Stomach (tissue), 4 donors: ENCODE results near the gene SIRPB1.

Experiments
- POLR2A ChIP-seq, 4 donors: fragments of 450-650 bp; IDR thresholded peaks; one replicate each; pipeline ENCODE4 v1.6.1; 2016; ENCODE audit warnings: antibody characterized with exemption in 4 of 4, control low read depth in 2 of 4, mild to moderate bottlenecking in 1 of 4, moderate library complexity in 1 of 4
- POLR2AphosphoS5 ChIP-seq, 3 donors: sonication (generic); formaldehyde crosslinking; IDR thresholded peaks; one replicate each; pipeline ENCODE4 v1.6.1; 2016; ENCODE audit warnings: antibody characterized with exemption in 3 of 3
- TF ChIP-seq, protein P1 (sequence below), 7 experiments: fragments of 450-650 bp in 4 of 7; fragments of 200-600 bp in 3 of 7; sonication (generic) in 3 of 7; IDR thresholded peaks; one replicate each; pipeline ENCODE4 v1.5.1; 2016 to 2019; ENCODE audit warnings: antibody characterized with exemption in 7 of 7, control low read depth in 2 of 7, mild to moderate bottlenecking in 1 of 7

DNA sequence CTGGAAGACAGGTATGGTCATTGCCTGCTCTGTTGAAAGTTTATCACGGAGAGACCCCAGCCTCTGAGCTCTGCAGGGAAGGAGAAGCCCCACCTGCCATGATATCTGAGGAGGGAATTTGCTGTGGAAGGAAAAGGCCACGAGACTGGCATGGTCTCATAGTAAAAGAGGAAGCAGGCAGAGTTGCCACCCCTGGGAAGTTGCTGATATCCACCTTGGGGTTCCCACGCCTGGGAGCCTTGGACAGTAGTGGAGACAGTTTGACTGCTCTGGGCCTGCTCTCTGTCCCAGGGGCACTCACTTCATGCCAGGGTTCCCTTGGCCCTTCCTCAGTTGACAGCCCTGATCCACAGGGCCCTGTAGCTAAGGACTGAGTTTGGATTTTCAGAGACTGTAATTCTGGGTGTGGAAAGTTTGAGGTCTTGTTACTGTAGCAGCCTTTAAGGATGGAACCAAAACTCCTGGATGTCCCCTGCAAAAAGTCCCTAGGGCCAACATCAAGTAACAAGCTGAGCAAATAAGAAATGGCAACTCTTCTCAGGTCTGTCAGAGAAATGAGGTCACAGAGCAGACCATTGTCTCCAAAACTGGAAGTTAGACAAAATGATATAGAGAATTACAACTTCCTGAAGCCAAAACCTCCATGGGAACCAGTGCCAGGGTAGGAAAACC, 6.9 kb upstream of the SIRPB1 start:
- TF ChIP-seq, protein P1, sequence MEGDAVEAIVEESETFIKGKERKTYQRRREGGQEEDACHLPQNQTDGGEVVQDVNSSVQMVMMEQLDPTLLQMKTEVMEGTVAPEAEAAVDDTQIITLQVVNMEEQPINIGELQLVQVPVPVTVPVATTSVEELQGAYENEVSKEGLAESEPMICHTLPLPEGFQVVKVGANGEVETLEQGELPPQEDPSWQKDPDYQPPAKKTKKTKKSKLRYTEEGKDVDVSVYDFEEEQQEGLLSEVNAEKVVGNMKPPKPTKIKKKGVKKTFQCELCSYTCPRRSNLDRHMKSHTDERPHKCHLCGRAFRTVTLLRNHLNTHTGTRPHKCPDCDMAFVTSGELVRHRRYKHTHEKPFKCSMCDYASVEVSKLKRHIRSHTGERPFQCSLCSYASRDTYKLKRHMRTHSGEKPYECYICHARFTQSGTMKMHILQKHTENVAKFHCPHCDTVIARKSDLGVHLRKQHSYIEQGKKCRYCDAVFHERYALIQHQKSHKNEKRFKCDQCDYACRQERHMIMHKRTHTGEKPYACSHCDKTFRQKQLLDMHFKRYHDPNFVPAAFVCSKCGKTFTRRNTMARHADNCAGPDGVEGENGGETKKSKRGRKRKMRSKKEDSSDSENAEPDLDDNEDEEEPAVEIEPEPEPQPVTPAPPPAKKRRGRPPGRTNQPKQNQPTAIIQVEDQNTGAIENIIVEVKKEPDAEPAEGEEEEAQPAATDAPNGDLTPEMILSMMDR (IDR thresholded peaks at IDR 0.05) = no peak
- TF ChIP-seq POLR2AphosphoS5 (IDR thresholded peaks at IDR 0.05) (no peak), POLR2A (IDR thresholded peaks at IDR 0.05) (no peak)
